Body of pancreas (tissue), 4 donors: ENCODE measurements around the gene TENT5C.

ENCODE experiments used
- CTCF ChIP-seq, 7 experiments: fragments of 450-650 bp in 4 of 7; fragments of 200-600 bp in 3 of 7; sonication (generic) in 3 of 7; IDR thresholded peaks; one replicate each; pipeline ENCODE4 v1.5.1; 2016 to 2019; ENCODE audit warnings: antibody characterized with exemption in 7 of 7
- POLR2A ChIP-seq, 3 donors: fragments of 450-650 bp; IDR thresholded peaks; one replicate each; pipeline ENCODE4 v1.6.1; 2016; ENCODE audit warnings: antibody characterized with exemption in 3 of 3, mild to moderate bottlenecking in 2 of 3

GRCh38 chr1:117643601-117644000 is 37.8 kb downstream of the TENT5C start:
- TF ChIP-seq POLR2A (IDR thresholded peaks at IDR 0.05) (no peak), CTCF (IDR thresholded peaks at IDR 0.05) (no peak)
